ENCODE data around the gene IL1RAPL1.

DNA sequence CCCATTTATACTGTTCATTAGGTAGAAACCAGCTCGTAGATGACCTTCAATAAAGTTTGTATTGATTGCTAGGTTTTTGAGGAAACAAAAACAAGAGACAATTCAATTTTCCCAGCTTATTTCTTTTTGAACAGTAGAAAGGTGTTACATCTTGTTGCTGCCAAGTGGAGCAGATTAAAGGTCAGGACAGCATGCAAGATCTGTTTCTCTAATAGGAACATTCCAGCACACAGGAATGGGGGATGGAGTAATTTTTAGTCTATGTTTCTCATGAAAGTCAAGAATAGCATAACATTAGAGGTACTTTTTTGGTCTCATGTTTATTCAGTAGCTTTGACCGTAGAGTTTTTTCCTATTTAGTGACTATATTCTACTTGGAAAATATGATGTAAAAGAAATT is 132.4 kb downstream of the IL1RAPL1 start:
- TF ChIP-seq GATA3 (IDR thresholded peaks at IDR 0.05; ENCODE audit: low read depth, low read length) (no peak), GATA2 (IDR thresholded peaks at IDR 0.05; ENCODE audit: low read depth, low read length) (no peak)
